Measurements from ENCODE around the gene KCNIP3.

GRCh38 chr2:95329891-95330793 lies 33.0 kb downstream of the KCNIP3 start:
- TF ChIP-seq, protein P1, sequence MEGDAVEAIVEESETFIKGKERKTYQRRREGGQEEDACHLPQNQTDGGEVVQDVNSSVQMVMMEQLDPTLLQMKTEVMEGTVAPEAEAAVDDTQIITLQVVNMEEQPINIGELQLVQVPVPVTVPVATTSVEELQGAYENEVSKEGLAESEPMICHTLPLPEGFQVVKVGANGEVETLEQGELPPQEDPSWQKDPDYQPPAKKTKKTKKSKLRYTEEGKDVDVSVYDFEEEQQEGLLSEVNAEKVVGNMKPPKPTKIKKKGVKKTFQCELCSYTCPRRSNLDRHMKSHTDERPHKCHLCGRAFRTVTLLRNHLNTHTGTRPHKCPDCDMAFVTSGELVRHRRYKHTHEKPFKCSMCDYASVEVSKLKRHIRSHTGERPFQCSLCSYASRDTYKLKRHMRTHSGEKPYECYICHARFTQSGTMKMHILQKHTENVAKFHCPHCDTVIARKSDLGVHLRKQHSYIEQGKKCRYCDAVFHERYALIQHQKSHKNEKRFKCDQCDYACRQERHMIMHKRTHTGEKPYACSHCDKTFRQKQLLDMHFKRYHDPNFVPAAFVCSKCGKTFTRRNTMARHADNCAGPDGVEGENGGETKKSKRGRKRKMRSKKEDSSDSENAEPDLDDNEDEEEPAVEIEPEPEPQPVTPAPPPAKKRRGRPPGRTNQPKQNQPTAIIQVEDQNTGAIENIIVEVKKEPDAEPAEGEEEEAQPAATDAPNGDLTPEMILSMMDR (IDR thresholded peaks at IDR 0.05) = no peak
- no peak for TF ChIP-seq POLR2A (IDR thresholded peaks at IDR 0.05)

All from esophagus squamous epithelium (tissue), 4 donors.